Measurements from ENCODE around the gene FSD1. TPM values are rescaled to one million over a fixed set of nuclear protein-coding genes. Genes with fewer than 3 reads are reported as not detected.

Gene FSD1
- total RNA-seq, 2 experiments from 2014 or later: 0.98 to 1.0 TPM

DNA sequence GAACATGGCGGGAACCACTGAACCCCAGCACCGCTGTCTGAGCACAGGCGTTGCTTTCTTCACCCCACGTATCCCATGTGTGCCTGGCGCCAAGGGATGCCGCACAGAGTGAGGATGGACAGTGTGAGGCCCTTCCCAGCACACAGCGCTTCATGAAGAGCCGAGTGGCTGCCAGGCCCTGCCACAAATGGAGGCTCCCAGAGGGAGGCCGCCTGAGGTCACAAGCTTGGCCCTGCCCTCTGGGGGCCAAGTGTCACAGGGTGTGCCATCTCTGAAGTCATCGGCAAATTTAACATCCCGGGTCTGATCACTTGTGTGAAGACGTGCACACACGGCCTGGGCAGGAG is 63.4 kb downstream of the FSD1 start:
- intact Hi-C loops (cut with DNase I, micrococcal nuclease): no loop called here
- TF ChIP-seq, protein P1, sequence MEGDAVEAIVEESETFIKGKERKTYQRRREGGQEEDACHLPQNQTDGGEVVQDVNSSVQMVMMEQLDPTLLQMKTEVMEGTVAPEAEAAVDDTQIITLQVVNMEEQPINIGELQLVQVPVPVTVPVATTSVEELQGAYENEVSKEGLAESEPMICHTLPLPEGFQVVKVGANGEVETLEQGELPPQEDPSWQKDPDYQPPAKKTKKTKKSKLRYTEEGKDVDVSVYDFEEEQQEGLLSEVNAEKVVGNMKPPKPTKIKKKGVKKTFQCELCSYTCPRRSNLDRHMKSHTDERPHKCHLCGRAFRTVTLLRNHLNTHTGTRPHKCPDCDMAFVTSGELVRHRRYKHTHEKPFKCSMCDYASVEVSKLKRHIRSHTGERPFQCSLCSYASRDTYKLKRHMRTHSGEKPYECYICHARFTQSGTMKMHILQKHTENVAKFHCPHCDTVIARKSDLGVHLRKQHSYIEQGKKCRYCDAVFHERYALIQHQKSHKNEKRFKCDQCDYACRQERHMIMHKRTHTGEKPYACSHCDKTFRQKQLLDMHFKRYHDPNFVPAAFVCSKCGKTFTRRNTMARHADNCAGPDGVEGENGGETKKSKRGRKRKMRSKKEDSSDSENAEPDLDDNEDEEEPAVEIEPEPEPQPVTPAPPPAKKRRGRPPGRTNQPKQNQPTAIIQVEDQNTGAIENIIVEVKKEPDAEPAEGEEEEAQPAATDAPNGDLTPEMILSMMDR (IDR thresholded peaks at IDR 0.05): no peak
- H3K27me3 Mint-ChIP-seq: no peaks in the 10 kb centered on the region
- Histone ChIP-seq H3K36me3 (ENCODE audit: insufficient read depth, low read length) (peaks cover 55% of the 10 kb centered on the region), H3K27ac (ENCODE audit: low read depth in 1 of 2, low read length in 2 of 2) (peak overlapping the region in 1 of 2 donors; percentile 20), H3K4me3 (ENCODE audit: low read length) (no peak overlapping the region), H3K9me3 (ENCODE audit: control insufficient read depth in 1 of 2, insufficient read depth in 1 of 2, low read length in 2 of 2) (no peaks in the 10 kb centered on the region), H3K27me3 (ENCODE audit: control insufficient read depth in 1 of 2, insufficient read depth in 2 of 2, low read length in 2 of 2) (no peaks in the 10 kb centered on the region), H3K4me1 (ENCODE audit: insufficient read depth, low read length) (peaks cover 55% of the 10 kb centered on the region)
- ChIA-PET CTCF (interaction anchor here (1.2 to 4.6 kb wide), 2 partner anchors 15 to 34 kb away, joined by 5 to 63 read pairs; partner anchors contain the start of genes CHAF1A and SH3GL1), POLR2A (interaction anchor here (1.2 to 1.3 kb wide), 2 partner anchors 13 to 24 kb away, joined by 3 to 6 read pairs; partner anchors contain the start of gene MPND)
- peaks cover 30% of the 10 kb centered on the region for H3K4me1 Mint-ChIP-seq (ENCODE audit: low read depth)
- H3K27ac Mint-ChIP-seq: peak overlapping the region; percentile 90
- no peaks in the 10 kb centered on the region for H3K9me3 Mint-ChIP-seq
- ATAC-seq (ENCODE audit: poor library complexity): no peak
- DNase-seq: no peak
- peak overlapping the region; percentile 54 for H3K4me3 Mint-ChIP-seq
- H3K36me3 Mint-ChIP-seq (ENCODE audit: low read depth): peaks cover 7% of the 10 kb centered on the region

- Mint-ChIP-seq H3K27ac (peak overlapping the region; percentile 90), H3K4me1 (ENCODE audit: low read depth) (peaks cover 30% of the 10 kb centered on the region), H3K4me3 (peak overlapping the region; percentile 90), H3K9me3 (no peaks in the 10 kb centered on the region), H3K36me3 (ENCODE audit: low read depth) (peaks cover 7% of the 10 kb centered on the region), H3K27me3 (no peaks in the 10 kb centered on the region)
- CTCF ChIA-PET: interaction anchor here (1.2 to 4.6 kb wide), 2 partner anchors 16 to 33 kb away, joined by 5 to 63 read pairs; partner anchors contain the start of genes CHAF1A and SH3GL1
- TF ChIP-seq, protein P1 (IDR thresholded peaks at IDR 0.05): no peak
- Histone ChIP-seq H3K4me3 (ENCODE audit: low read length) (peak overlapping the region; percentile 59), H3K27ac (ENCODE audit: low read depth in 1 of 2, low read length in 2 of 2) (peak overlapping the region; percentile 78 to 87), H3K36me3 (ENCODE audit: insufficient read depth, low read length) (peaks cover 50% of the 10 kb centered on the region), H3K4me1 (ENCODE audit: insufficient read depth, low read length) (peaks cover 59% of the 10 kb centered on the region), H3K9me3 (ENCODE audit: control insufficient read depth in 1 of 2, insufficient read depth in 1 of 2, low read length in 2 of 2) (no peaks in the 10 kb centered on the region), H3K27me3 (ENCODE audit: control insufficient read depth in 1 of 2, insufficient read depth in 2 of 2, low read length in 2 of 2) (no peaks in the 10 kb centered on the region)
- POLR2A ChIA-PET: interaction anchor here (1.2 to 3.1 kb wide), 3 partner anchors 12 to 33 kb away, joined by 3 to 33 read pairs (median 6); partner anchors contain the start of genes CHAF1A, MPND and SH3GL1
- DNase-seq (peak in 2 of 14 experiments; percentile 55 to 61), ATAC-seq (ENCODE audit: poor library complexity) (no peak)
- intact Hi-C loops (cut with DNase I, micrococcal nuclease): no loop called here
Observed at GRCh38 chr19:4368128-4368820, 63.9 kb downstream of the FSD1 start.

- ChIA-PET POLR2A (interaction anchor here (0.9 to 3.1 kb wide), 10 partner anchors 11 to 384 kb away, joined by 3 to 33 read pairs (median 5); partner anchors contain the start of genes CHAF1A, EEF2, HDGFL2 and MPND), CTCF (interaction anchor here (0.9 to 4.6 kb wide), 16 partner anchors 11 to 362 kb away, joined by 3 to 63 read pairs (median 5); partner anchors contain the start of genes CHAF1A, MPND, PIAS4 and SH3GL1)
- peak overlapping the region; percentile 90 for H3K4me3 Mint-ChIP-seq
- H3K27ac Mint-ChIP-seq: peak overlapping the region; percentile 90
- H3K27ac ChIP-seq (ENCODE audit: low read depth in 1 of 2, low read length in 2 of 2): peak overlapping the region; percentile 78 to 87
- H3K4me1 Mint-ChIP-seq (ENCODE audit: low read depth): peaks cover 30% of the 10 kb centered on the region
- ATAC-seq (ENCODE audit: poor library complexity): peak; percentile 66
- H3K4me1 ChIP-seq (ENCODE audit: insufficient read depth, low read length): peaks cover 70% of the 10 kb centered on the region
- no peaks in the 10 kb centered on the region for H3K27me3 ChIP-seq (ENCODE audit: control insufficient read depth in 1 of 2, insufficient read depth in 2 of 2, low read length in 2 of 2)
- no peaks in the 10 kb centered on the region for H3K27me3 Mint-ChIP-seq
- H3K4me3 ChIP-seq (ENCODE audit: low read length): peak overlapping the region; percentile 59
- peak; percentile 38 to 93 (median 60) for DNase-seq
- intact Hi-C loops (cut with DNase I, micrococcal nuclease): loop anchor here (1.0 kb wide), 1 partner anchor 31 kb away; the partner anchor contains the start of gene SH3GL1 (in 2 of the 2)
- H3K9me3 ChIP-seq (ENCODE audit: control insufficient read depth in 1 of 2, insufficient read depth in 1 of 2, low read length in 2 of 2): no peaks in the 10 kb centered on the region
- H3K36me3 ChIP-seq (ENCODE audit: insufficient read depth, low read length): peaks cover 42% of the 10 kb centered on the region
- H3K36me3 Mint-ChIP-seq (ENCODE audit: low read depth): peaks cover 7% of the 10 kb centered on the region
- H3K9me3 Mint-ChIP-seq: no peaks in the 10 kb centered on the region
- TF ChIP-seq, protein P1 (IDR thresholded peaks at IDR 0.05): no peak
Observed at GRCh38 chr19:4369109-4369887, 64.9 kb downstream of the FSD1 start.

All from CD4-positive, alpha-beta T cell (primary cell).